Superior temporal gyrus (tissue), 1 donor: ENCODE data around the gene MYOZ3.
A peak's percentile ranks its signal among the peaks of the same experiment; 100 is the strongest.

Experiments used
- DNase-seq: peaks from one replicate; pipeline ENCODE4 v3.0.0-alpha.2; 2016; ENCODE audit errors: extremely low spot score

MYOZ3 gene

DNA sequence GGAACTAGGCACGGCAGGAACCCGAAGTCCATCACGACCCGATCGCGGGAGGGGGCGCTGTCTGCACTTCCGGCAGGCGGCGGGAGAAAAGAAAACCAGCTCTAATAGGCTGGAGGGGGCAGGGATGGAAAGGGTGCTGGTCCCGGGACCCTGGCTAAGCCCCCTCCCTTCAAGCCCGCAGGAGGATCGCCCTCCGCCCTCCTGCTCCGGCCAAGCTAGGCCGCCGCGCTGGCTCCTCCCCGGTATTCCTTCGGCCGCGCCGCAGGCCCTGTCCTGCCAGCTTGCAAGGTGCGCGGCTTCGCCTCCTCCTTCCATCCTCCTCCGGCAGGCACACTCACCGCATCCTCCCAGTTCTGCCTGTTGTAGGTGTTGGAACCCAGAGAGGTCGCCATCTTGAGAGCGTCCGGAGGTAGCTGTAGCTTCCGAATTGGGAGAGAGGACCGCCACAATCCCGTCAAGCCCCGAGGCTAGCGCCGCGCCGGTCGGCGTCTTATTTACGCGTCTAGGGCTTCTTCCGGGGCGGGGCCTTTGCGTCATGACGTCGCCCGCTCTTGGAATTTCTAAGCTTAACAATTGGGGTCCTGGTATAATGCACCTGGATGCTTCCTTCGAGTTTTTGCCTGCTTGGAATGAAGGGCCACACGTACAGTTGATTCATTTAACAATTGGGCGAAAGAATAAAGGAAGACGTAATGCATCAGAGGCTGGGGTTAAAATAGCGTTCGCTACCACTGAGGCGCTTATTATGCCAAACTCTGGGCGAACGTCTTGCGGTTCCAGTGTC lies 39.7 kb downstream of the MYOZ3 start, which contains the start of gene RBM22:
Gene RBM22, minus strand, starts transcription at position 469 of the 784 bp plus-strand sequence. Its CDS starts 77 bp downstream, at position 392.
- DNase-seq = peak; percentile 97

DNA sequence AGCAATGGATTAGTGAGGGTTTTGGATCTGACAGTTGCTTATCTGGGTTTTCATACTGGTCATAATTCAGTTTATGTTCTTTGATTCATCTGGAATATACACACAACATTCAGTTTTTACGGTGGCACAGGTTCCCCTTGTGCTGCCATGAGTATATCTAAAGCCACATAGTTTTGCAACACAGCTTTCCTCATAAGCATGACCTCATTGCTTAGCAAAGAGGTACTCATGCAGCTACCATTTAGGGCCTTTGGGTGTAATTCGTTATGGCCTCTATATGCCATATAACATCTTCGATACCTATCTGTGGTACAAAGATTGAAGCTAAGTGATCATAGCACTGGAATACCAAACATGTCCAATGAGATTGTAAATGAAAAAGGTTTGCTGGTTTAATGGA lies 42.7 kb downstream of the MYOZ3 start:
- DNase-seq = no peak

DNA sequence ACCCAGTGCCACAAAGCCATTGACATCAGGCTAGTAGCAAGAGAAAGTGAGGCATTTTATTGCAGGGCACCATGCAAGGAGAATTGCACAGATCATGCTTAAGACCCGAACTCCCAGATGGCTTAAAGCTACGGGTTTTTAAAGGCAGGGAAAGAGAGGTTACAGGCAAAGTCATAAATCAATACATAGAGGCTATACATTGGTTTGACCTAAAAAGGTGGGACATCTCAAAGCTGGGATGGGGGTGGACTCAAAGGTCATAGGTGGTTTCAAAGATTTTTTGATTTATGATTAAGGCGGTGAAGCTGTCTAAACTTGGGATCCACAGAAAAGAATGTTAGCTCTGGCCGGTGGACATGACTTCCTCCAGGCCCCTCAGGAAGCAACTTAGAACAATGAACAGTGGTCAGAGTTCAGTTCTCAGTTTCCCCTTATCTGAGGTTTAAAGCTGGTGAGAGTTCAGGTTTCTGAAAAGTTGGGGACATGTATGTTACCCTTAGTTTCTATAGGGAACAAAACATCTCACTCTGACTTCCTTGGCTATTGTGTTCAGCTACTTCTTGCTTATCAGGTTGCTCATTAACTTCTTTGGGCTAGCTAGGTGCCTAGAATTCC lies 45.8 kb downstream of the MYOZ3 start:
- no peak for DNase-seq

DNA sequence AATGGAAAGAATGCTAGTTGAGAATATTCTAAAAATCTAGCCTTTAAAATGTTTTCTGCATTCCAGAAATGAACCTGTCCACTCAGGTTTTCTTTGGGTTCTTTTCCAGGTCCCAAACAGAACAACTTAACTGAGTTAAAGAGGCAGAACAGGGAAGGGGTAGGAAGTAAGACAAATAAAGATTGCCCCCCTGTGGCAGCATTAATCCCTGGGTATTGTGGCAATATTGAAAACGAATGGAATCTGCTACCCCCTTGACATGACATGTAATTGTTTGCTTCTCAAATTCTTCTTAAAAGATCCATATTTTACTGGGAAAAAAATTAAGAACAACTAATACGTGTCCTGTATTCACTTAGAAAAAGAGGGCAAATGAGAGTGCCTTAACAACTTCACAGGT lies 49.1 kb downstream of the MYOZ3 start:
- no peak for DNase-seq

DNA sequence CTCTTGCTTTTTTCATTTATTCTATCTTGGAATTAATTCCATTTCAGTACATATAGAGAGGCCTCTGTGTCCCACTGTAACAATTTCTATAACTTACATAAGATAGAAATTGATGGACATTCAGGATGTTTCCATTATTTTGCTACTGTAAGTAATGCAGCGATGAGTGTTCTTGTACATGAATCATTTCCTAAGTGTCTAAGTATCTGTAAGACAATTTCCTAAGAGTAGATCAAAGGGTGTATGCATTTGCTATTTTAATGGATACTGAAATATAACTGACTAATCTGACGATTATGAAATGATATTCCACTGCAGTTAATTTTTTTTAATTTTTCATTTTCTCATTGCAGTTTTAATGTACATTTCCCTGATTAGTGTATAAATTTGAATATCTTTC lies 62.8 kb downstream of the MYOZ3 start:
- no peak for DNase-seq
